Suprapubic skin (tissue), 3 donors: Measurements from ENCODE around the gene PIK3R3.

ENCODE experiments used
- POLR2A ChIP-seq, 2 donors: fragments of 450-650 bp; IDR thresholded peaks; one replicate each; pipeline ENCODE4 v1.6.1; 2017; ENCODE audit warnings: antibody characterized with exemption in 2 of 2, mild to moderate bottlenecking in 2 of 2, moderate library complexity in 2 of 2
- TF ChIP-seq, protein P1 (sequence below), 2 donors: fragments of 200-600 bp in 1 of 2; fragments of 450-650 bp in 1 of 2; sonication (generic) in 1 of 2; IDR thresholded peaks; one replicate each; pipeline ENCODE4 v1.5.1; 2016 to 2019; ENCODE audit warnings: antibody characterized with exemption in 2 of 2, mild to moderate bottlenecking in 1 of 2, moderate library complexity in 1 of 2

DNA sequence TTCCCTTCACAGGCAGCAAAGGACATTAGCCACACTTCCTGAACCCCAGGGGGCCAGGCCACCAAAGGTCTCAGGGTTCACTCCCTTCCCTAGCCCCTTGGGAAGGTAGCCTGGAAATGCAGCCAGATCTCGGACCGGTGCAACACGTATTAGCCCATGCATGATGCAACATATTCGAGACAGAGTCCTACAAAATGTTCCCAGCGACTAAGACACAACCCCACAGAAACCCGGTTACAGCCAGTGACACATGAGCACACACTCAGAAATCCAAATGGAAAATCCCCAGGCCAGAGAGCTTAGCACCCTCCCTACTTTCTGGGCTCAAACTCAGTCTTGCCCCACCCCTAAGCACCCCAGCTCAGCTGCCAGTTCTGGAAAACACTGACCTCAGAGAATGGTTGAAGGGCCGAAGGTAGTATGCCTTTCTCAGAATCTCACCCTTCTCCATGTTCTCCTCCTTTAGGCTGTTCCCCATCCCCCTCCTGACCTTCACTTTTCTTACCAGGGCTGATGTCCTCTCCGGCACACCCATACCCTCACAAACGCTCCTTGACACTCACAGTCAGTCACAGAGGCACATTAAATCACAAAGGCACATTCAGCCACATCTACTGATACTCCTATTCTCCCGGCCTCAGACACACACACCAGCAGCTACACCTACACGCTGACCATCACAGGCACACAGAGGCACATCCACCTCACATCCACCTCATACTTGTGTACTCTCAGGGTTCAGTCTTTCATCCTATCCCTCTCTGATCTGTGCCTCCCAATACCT is 42.2 kb upstream of the PIK3R3 start, which contains the start of gene TSPAN1:
- no peak for TF ChIP-seq POLR2A (IDR thresholded peaks at IDR 0.05)
- TF ChIP-seq, protein P1, sequence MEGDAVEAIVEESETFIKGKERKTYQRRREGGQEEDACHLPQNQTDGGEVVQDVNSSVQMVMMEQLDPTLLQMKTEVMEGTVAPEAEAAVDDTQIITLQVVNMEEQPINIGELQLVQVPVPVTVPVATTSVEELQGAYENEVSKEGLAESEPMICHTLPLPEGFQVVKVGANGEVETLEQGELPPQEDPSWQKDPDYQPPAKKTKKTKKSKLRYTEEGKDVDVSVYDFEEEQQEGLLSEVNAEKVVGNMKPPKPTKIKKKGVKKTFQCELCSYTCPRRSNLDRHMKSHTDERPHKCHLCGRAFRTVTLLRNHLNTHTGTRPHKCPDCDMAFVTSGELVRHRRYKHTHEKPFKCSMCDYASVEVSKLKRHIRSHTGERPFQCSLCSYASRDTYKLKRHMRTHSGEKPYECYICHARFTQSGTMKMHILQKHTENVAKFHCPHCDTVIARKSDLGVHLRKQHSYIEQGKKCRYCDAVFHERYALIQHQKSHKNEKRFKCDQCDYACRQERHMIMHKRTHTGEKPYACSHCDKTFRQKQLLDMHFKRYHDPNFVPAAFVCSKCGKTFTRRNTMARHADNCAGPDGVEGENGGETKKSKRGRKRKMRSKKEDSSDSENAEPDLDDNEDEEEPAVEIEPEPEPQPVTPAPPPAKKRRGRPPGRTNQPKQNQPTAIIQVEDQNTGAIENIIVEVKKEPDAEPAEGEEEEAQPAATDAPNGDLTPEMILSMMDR (IDR thresholded peaks at IDR 0.05): no peak
